ENCODE results near the gene PLEKHN1.

GRCh38 chr1:941588-942383, 24.5 kb upstream of the PLEKHN1 start:
- no peak for TF ChIP-seq CTCF (conservative IDR thresholded peaks at IDR 0.05)
- peak; percentile 14; the same call in 1 of the 2 replicates for TF ChIP-seq ZFX (IDR thresholded peaks at IDR 0.05)

Measured in C4-2B (cell line).